ENCODE results near the gene DUSP5.

DUSP5 gene

GRCh38 chr10:110510086-110510485, 12.4 kb downstream of the DUSP5 start:
- Histone ChIP-seq H3K4me1 (ENCODE audit: control insufficient read depth, insufficient read depth, low read length) (no peaks in the 10 kb centered on the region), H3K9me3 (ENCODE audit: control insufficient read depth, insufficient read depth, low read length) (no peaks in the 10 kb centered on the region), H3K4me3 (ENCODE audit: low read depth, low read length) (no peak overlapping the region), H3K27ac (ENCODE audit: low read depth, low read length) (no peak overlapping the region), H3K36me3 (ENCODE audit: control insufficient read depth, insufficient read depth, low read length) (peaks cover 36% of the 10 kb centered on the region), H3K27me3 (ENCODE audit: control insufficient read depth, insufficient read depth, low read length) (no peaks in the 10 kb centered on the region), H3K9ac (ENCODE audit: low read depth, low read length) (no peak overlapping the region)

- H3K27ac ChIP-seq (ENCODE audit: low read depth, low read length), result no peak overlapping the region
- H3K4me1 ChIP-seq (ENCODE audit: control insufficient read depth, insufficient read depth, low read length), result no peaks in the 10 kb centered on the region
- H3K9ac ChIP-seq (ENCODE audit: low read depth, low read length), result no peak overlapping the region
- H3K36me3 ChIP-seq (ENCODE audit: control insufficient read depth, insufficient read depth, low read length), result peaks cover 33% of the 10 kb centered on the region
- H3K27me3 ChIP-seq (ENCODE audit: control insufficient read depth, insufficient read depth, low read length), result no peaks in the 10 kb centered on the region
- H3K4me3 ChIP-seq (ENCODE audit: low read depth, low read length), result no peak overlapping the region
- H3K9me3 ChIP-seq (ENCODE audit: control insufficient read depth, insufficient read depth, low read length), result no peaks in the 10 kb centered on the region
Observed at GRCh38 chr10:110510730-110511129, 13.0 kb downstream of the DUSP5 start.

DNA sequence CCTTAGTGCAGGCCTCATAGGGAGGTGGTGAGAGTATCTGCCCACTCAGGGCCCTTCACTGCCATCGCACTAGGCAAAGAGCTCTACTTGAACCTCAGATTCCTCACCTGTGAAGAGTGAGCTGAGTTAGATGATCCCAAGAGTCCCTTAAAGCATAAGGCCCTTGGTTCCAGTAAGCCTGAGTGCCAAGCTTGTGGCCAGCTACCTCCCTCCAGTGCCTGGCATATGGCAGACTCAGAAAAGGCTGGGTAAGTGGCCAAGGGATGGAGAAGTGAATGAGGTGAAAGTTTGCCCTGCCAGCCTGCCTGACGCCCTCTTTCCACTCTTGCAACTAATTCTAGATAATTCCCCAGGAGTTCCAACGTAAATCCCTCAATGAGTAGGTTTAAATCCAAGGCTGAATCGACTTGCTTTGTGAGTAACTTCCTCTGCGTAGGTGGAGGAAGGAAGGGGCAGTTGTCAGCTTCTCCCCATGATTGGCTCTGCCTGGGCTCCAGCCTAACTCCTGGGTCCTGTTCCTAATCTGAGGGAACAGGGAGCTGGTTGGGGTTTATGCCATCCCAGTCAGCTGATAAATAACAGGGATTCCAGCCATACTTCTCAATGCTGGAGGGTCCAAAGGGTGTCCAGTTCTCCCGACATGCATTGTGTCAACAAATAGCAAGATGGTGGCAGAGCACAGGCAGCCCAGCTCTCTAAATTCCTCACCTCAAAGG, 14.2 kb downstream of the DUSP5 start:
- Histone ChIP-seq H3K9ac (ENCODE audit: low read depth, low read length) (no peak overlapping the region), H3K36me3 (ENCODE audit: control insufficient read depth, insufficient read depth, low read length) (peaks cover 30% of the 10 kb centered on the region), H3K27me3 (ENCODE audit: control insufficient read depth, insufficient read depth, low read length) (no peaks in the 10 kb centered on the region), H3K4me1 (ENCODE audit: control insufficient read depth, insufficient read depth, low read length) (no peaks in the 10 kb centered on the region), H3K4me3 (ENCODE audit: low read depth, low read length) (no peak overlapping the region), H3K9me3 (ENCODE audit: control insufficient read depth, insufficient read depth, low read length) (no peaks in the 10 kb centered on the region), H3K27ac (ENCODE audit: low read depth, low read length) (no peak overlapping the region)

DNA sequence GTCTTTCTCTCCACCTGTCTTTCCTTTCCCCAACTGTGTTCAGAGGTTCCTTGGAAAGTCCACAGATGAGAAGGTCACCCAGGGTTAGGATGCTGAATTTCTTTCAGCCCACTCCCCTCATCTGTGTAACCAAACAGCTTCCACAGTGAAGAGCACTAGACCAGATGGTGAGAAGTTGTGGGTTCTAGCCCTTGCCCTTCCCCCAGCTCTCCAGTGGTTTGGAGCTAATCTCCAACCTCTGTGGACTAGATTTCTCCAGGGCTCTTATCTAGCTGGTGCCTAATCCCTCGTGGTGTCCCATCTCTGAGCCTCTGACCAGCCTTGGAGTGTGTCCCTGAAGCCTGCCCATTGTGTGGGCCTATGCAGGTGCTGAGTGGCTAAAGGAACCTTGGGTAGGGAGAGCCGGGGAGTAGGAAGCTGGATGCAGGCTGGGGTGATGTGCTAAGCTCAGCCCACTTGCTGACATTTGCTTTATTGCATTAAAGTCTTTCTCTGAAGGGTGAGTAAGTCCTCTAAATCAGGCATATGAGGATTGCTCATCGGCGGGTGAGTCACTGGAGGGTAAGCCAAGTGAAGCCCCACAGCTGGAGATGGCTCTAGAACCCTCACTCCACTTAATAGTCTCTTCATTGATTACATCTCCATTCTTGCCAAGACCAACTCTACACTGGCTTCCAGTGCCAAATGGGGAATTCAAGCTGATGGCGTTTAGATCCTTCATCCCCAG, 14.9 kb downstream of the DUSP5 start:
- H3K9me3 ChIP-seq (ENCODE audit: control insufficient read depth, insufficient read depth, low read length), result no peaks in the 10 kb centered on the region
- no peak overlapping the region for H3K9ac ChIP-seq (ENCODE audit: low read depth, low read length)
- no peak overlapping the region for H3K27ac ChIP-seq (ENCODE audit: low read depth, low read length)
- peaks cover 23% of the 10 kb centered on the region for H3K36me3 ChIP-seq (ENCODE audit: control insufficient read depth, insufficient read depth, low read length)
- no peaks in the 10 kb centered on the region for H3K27me3 ChIP-seq (ENCODE audit: control insufficient read depth, insufficient read depth, low read length)
- H3K4me1 ChIP-seq (ENCODE audit: control insufficient read depth, insufficient read depth, low read length), result no peaks in the 10 kb centered on the region
- H3K4me3 ChIP-seq (ENCODE audit: low read depth, low read length), result no peak overlapping the region

GRCh38 chr10:110513949-110514348, 16.2 kb downstream of the DUSP5 start:
- Histone ChIP-seq H3K36me3 (ENCODE audit: control insufficient read depth, insufficient read depth, low read length) (peaks cover 16% of the 10 kb centered on the region), H3K9ac (ENCODE audit: low read depth, low read length) (no peak overlapping the region), H3K4me1 (ENCODE audit: control insufficient read depth, insufficient read depth, low read length) (no peaks in the 10 kb centered on the region), H3K27me3 (ENCODE audit: control insufficient read depth, insufficient read depth, low read length) (no peaks in the 10 kb centered on the region), H3K9me3 (ENCODE audit: control insufficient read depth, insufficient read depth, low read length) (no peaks in the 10 kb centered on the region), H3K27ac (ENCODE audit: low read depth, low read length) (no peak overlapping the region), H3K4me3 (ENCODE audit: low read depth, low read length) (no peak overlapping the region)

- Histone ChIP-seq H3K27me3 (ENCODE audit: control insufficient read depth, insufficient read depth, low read length) (no peaks in the 10 kb centered on the region), H3K4me1 (ENCODE audit: control insufficient read depth, insufficient read depth, low read length) (no peaks in the 10 kb centered on the region), H3K36me3 (ENCODE audit: control insufficient read depth, insufficient read depth, low read length) (peaks cover 12% of the 10 kb centered on the region), H3K4me3 (ENCODE audit: low read depth, low read length) (no peak overlapping the region), H3K9ac (ENCODE audit: low read depth, low read length) (no peak overlapping the region), H3K9me3 (ENCODE audit: control insufficient read depth, insufficient read depth, low read length) (no peaks in the 10 kb centered on the region), H3K27ac (ENCODE audit: low read depth, low read length) (no peak overlapping the region)
Observed at GRCh38 chr10:110514848-110515247, 17.1 kb downstream of the DUSP5 start.

GRCh38 chr10:110516815-110517492, 19.2 kb downstream of the DUSP5 start:
- Histone ChIP-seq H3K9me3 (ENCODE audit: control insufficient read depth, insufficient read depth, low read length) (no peaks in the 10 kb centered on the region), H3K27me3 (ENCODE audit: control insufficient read depth, insufficient read depth, low read length) (no peaks in the 10 kb centered on the region), H3K27ac (ENCODE audit: low read depth, low read length) (no peak overlapping the region), H3K36me3 (ENCODE audit: control insufficient read depth, insufficient read depth, low read length) (no peaks in the 10 kb centered on the region), H3K9ac (ENCODE audit: low read depth, low read length) (no peak overlapping the region), H3K4me1 (ENCODE audit: control insufficient read depth, insufficient read depth, low read length) (no peaks in the 10 kb centered on the region), H3K4me3 (ENCODE audit: low read depth, low read length) (no peak overlapping the region)

DNA sequence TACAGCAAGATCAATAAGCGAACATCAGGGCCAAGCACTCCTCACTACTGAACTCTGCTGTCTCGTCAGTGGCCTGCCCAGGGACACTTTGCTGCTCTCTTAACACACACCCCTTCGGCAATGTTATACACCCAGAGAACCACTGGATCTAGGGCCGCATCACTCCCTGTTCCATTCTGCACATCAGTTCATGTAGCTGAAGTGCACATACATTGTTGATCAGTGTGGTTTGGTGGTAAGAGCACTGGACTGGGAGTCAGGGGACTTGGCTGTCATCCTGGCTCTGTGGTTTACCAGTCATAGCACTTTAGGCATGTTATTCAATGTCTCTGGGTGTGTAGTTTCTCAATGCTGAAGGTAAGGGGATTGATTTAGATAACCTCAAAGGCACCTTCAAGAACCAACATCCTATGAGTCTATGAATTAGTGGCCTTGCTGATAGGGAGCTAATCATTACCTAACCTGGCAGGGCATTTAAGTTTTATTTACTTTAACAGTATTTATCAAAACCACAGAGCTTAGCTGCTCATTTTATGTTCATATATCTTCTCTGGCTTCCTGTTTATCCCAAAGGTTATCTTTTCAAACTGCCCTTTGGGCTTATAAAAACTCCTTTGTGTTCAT, 24.8 kb downstream of the DUSP5 start:
- Histone ChIP-seq H3K4me1 (ENCODE audit: control insufficient read depth, insufficient read depth, low read length) (0 out of 2 replicates have a peak, but pooled peaks cover 7% of the 10 kb centered on the region), H3K27me3 (ENCODE audit: control insufficient read depth, insufficient read depth, low read length) (no peaks in the 10 kb centered on the region), H3K4me3 (ENCODE audit: low read depth, low read length) (no peak overlapping the region), H3K27ac (ENCODE audit: low read depth, low read length) (no peak overlapping the region), H3K9ac (ENCODE audit: low read depth, low read length) (no peak overlapping the region), H3K36me3 (ENCODE audit: control insufficient read depth, insufficient read depth, low read length) (no peaks in the 10 kb centered on the region), H3K9me3 (ENCODE audit: control insufficient read depth, insufficient read depth, low read length) (no peaks in the 10 kb centered on the region)

- Histone ChIP-seq H3K27ac (ENCODE audit: low read depth, low read length) (no peak overlapping the region), H3K9ac (ENCODE audit: low read depth, low read length) (no peak overlapping the region), H3K36me3 (ENCODE audit: control insufficient read depth, insufficient read depth, low read length) (no peaks in the 10 kb centered on the region), H3K9me3 (ENCODE audit: control insufficient read depth, insufficient read depth, low read length) (no peaks in the 10 kb centered on the region), H3K4me3 (ENCODE audit: low read depth, low read length) (no peak overlapping the region), H3K4me1 (ENCODE audit: control insufficient read depth, insufficient read depth, low read length) (peaks cover 13% of the 10 kb centered on the region; the same call in 1 of the 2 replicates), H3K27me3 (ENCODE audit: control insufficient read depth, insufficient read depth, low read length) (no peaks in the 10 kb centered on the region)
Observed at GRCh38 chr10:110523736-110524135, 26.0 kb downstream of the DUSP5 start.

DNA sequence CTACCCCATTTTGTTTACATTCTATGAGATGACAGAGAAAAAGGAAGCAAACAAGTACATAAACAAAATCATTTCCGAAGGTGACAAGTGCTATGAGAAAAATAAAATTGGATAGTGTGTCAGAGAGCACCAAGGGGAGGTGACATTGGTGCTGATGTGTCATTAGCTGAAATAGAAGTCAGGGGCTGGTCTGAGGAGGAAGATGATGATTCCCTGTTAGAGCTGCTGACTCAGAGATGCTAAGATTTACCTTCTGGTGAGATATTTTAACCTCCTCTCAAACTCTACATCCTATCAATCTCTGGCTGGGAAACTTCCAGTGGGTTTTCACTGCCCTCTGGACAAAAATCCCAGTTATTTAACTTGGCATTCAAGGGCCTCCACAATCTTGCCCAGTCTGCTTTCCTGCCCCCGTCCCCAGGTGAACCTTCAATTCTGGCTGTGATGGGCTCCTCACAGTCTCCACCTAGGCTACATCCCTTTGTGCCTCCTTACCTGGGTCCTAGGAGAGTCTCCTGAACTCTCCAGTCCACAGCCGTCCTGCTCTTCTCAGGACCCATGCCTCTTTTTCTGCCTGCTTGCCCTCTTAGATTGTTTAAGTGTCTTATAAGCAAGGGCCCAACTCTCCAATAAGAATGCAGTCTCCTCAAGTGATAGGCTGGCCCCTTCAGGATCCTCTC, 26.6 kb downstream of the DUSP5 start:
- no peaks in the 10 kb centered on the region for H3K9me3 ChIP-seq (ENCODE audit: control insufficient read depth, insufficient read depth, low read length)
- H3K27me3 ChIP-seq (ENCODE audit: control insufficient read depth, insufficient read depth, low read length), result no peaks in the 10 kb centered on the region
- peaks cover 17% of the 10 kb centered on the region for H3K4me1 ChIP-seq (ENCODE audit: control insufficient read depth, insufficient read depth, low read length)
- no peaks in the 10 kb centered on the region for H3K36me3 ChIP-seq (ENCODE audit: control insufficient read depth, insufficient read depth, low read length)
- no peak overlapping the region for H3K9ac ChIP-seq (ENCODE audit: low read depth, low read length)
- no peak overlapping the region for H3K27ac ChIP-seq (ENCODE audit: low read depth, low read length)
- H3K4me3 ChIP-seq (ENCODE audit: low read depth, low read length), result no peak overlapping the region

All from HUES48 (cell line).